NCI-H128 (cell line): ENCODE results near the gene C1QA.
A peak's percentile ranks its signal among the peaks of the same experiment; 100 is the strongest.
"Not testable (repeated sequence)": the region's sequence is repeated elsewhere in the genome, so short reads cannot be mapped to it uniquely, and the experiment has no call there.

ENCODE experiments used
- DNase-seq: peaks from one replicate; lab custom pipeline; 2025; ENCODE audit not compliant: unreplicated experiment; lab: John Stamatoyannopoulos, UW

C1QA gene

DNA sequence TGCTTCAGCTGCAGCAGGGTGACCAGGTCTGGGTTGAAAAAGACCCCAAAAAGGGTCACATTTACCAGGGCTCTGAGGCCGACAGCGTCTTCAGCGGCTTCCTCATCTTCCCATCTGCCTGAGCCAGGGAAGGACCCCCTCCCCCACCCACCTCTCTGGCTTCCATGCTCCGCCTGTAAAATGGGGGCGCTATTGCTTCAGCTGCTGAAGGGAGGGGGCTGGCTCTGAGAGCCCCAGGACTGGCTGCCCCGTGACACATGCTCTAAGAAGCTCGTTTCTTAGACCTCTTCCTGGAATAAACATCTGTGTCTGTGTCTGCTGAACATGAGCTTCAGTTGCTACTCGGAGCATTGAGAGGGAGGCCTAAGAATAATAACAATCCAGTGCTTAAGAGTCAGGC is 2.9 kb downstream of the C1QA start:
- DNase-seq = no peak

- no peak for DNase-seq
Observed at GRCh38 chr1:22641247-22641646, 4.8 kb downstream of the C1QA start.

DNA sequence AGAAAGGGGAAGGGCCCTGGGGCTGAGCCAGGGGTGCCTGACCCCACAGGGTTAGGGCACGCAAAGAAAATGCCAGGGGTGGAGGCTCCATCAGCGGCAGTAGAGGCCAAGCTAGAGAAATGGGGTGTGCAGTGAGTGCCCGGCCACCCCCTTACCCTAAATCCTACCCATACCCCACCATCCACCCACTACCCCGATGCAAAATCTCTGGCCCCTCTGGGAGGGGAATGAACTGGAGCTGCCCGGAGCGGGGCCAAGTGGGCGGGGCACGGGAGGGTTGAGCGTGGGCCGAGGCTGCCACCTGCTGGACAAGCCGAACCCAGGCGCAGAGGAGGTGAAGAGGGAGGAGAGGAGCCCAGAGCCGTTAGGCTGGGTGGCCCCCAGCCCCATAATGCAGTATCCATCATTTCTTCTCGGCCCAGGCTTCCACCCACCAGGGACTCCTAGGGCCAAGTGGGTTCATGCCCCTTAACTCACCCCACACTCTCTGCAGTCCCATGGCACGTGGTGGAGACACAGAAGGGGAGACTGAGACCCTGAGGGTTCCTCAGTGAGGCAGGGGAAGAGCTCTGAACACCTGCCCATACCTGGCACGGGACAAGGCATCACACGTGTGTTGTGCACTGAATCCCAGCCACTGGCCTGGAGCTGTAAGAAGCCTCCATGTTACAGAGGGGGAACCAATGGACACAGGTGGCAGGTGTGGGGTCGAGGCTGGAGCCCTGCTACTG is 5.6 kb downstream of the C1QA start:
- DNase-seq = peak; percentile 58

- no peak for DNase-seq
Observed at GRCh38 chr1:22643381-22643780, 7.0 kb downstream of the C1QA start, which contains the start of gene C1QC. C1QC (plus strand) TSS chr1:22643633; CDS start chr1:22644024, 391 bp downstream.

DNA sequence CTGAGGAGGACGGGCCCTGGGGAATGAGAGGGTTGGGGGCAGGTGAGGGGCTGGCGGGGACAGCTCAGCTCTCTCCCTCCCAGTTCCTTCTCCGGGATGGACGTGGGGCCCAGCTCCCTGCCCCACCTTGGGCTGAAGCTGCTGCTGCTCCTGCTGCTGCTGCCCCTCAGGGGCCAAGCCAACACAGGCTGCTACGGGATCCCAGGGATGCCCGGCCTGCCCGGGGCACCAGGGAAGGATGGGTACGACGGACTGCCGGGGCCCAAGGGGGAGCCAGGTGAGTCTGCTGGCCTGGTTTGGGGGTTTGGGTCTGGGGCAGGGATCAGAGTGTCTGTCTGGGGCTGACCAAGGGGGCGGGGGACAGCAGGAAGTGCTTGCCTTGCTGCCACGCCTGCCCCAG is 7.5 kb downstream of the C1QA start:
- no peak for DNase-seq

GRCh38 chr1:22645931-22646330 is 9.5 kb downstream of the C1QA start:
- DNase-seq = no peak

GRCh38 chr1:22646384-22646783 is 10.0 kb downstream of the C1QA start:
- no peak for DNase-seq

DNA sequence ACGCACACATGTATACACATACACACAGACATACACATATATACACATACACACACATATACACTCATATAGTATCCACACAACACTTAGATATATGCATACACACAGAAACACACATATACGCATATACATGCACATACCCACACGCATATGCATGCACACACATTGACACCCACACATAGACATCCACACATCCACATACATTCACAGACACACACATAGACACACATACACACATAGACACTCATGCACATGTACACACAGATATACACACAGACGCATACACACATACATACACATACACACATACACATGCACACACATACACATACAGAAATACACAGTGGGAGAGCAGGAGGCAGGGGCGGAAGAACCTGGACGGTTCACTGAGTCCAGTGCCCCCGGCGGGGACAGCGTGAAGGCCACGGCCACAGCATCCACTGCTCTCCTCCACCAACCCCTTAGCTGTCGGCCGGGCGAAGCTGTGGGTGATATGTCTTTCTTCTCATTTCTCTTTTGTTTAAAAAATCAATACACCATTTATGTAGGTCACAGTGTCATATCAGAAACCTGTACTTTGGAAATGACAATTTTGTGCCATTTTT is 13.8 kb downstream of the C1QA start:
- no peak for DNase-seq

- DNase-seq = no peak
Observed at GRCh38 chr1:22651941-22652856, 15.8 kb downstream of the C1QA start.

- DNase-seq = no peak
Observed at GRCh38 chr1:22652881-22653316, 16.5 kb downstream of the C1QA start, which contains the start of gene C1QB. C1QB (plus strand) TSS chr1:22653236; CDS start chr1:22659463, 6,227 bp downstream.

- DNase-seq = no peak
Observed at GRCh38 chr1:22654692-22655091, 18.3 kb downstream of the C1QA start.

DNA sequence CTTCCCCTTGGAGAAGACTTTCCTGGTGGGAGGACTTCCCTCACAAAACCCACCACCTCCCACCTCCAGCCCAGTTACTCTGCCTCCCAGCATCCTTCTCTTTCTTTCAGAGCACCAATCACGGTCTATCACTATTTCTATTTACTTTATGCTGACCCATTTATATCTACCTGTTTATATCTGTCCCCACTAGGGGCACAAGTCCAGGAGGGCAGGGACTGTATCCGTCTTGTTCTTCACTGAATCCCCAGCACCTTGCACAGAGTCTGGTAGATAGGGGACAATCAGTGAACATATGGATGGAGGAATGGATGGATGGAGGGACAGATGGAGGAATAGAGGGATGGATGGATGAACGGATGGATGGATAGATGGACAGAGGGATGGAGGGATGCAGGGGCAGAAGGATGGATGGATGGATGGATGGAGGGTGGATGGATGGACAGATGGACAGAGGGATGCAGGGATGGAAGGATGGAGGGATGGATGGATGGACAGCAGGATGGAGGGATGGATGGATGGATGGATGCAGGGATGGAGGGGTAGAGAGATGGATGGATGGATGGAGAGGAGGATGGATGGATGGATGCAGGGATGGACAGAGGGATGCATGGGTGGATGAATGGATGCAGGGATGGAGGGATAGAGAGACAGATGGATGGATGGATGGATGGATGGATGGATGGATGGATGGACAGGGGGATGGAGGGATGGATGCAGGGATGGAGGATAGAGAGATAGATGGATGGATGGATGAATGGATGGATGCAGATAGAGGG is 22.1 kb downstream of the C1QA start:
- DNase-seq = no peak

DNA sequence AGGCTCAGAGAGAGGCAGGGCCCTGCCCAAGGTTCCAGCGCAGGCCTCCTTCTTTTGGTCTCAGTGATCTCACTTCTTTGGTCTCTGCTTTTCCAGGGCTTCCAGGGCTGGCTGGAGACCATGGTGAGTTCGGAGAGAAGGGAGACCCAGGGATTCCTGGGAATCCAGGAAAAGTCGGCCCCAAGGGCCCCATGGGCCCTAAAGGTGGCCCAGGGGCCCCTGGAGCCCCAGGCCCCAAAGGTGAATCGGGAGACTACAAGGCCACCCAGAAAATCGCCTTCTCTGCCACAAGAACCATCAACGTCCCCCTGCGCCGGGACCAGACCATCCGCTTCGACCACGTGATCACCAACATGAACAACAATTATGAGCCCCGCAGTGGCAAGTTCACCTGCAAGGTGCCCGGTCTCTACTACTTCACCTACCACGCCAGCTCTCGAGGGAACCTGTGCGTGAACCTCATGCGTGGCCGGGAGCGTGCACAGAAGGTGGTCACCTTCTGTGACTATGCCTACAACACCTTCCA is 24.4 kb downstream of the C1QA start:
- no peak for DNase-seq

DNA sequence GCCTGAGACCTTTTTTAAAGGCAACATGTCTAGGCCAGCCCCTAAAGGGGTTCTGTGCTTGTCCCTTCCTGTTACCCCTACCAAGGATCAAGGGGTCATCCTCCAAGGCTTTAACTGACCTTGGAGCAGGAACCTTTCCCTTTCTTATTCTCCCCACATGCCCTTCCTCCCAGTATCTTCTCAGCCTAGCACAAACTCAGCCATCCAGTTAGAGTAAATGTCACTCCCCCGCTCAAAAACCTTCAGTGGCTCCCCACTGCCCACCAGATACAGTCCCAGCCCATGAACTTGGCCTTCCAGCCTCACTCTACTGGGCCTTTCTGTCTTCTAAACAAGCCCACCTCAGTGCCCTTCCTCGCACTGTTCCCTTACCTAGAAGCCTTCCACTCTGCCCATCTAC is 25.5 kb downstream of the C1QA start:
- DNase-seq = no peak

- no peak for DNase-seq
Observed at GRCh38 chr1:22662318-22662717, 25.9 kb downstream of the C1QA start.

DNA sequence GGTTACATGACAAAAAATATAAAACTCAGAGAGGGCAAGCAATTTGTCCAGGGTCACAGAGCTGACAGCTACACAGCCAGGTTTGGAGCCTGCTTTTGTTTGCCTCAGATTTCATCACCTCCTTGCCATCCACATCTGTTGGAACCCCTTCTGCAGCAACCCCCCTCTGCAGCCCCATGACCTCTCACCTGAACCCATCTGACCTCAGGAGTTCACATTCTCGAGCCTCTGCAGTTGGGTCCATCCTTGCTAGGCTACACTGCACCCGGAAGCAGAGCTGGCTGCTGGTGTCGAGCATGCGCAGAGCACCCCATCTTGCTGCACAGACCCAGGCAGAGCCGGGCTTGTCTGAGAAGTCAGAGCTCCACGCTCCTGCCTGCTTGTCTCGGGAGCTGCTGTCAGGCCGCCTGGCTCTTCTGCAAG is 26.6 kb downstream of the C1QA start:
- no peak for DNase-seq

GRCh38 chr1:22665752-22666151 is 29.3 kb downstream of the C1QA start:
- DNase-seq = no peak

- no peak for DNase-seq
Observed at GRCh38 chr1:22666412-22666811, 30.0 kb downstream of the C1QA start.

DNA sequence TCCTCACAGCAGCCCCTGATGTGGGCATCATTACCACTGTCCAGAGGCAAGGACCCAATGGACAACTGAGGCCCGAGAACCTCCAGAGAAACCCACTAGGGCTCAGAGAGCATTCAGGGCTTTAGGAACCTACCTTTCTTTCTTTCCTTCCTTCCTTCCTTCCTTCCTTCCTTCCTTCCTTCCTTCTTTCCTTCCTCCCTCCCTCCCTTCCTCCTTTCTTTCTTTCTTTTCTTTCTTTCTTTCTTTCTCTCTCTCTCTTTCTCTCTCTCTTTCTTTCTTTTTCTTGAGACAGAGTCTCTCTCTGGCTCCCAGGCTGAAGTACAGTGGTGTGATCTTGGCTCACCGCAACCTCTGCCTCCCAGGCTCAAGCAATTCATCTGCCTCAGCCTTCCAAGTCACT is 32.4 kb downstream of the C1QA start:
- DNase-seq = not testable (repeated sequence)

- DNase-seq = no peak
Observed at GRCh38 chr1:22670352-22670975, 34.0 kb downstream of the C1QA start.
